Measurements from ENCODE around the gene KAT7. TPM values are rescaled to one million over a fixed set of nuclear protein-coding genes. Genes with fewer than 3 reads are reported as not detected.

Gene KAT7
- total and polyA plus RNA-seq, 2 experiments from 2014 or later: 31.0 to 187 TPM

GRCh38 chr17:49869038-49869374 lies 80.5 kb downstream of the KAT7 start (continued):
- TF ChIP-seq ZNF462 (CRISPR knock-in tag; IDR thresholded peaks at IDR 0.05): no peak
- TF ChIP-seq POLR2AphosphoS5 (IDR thresholded peaks at IDR 0.05; ENCODE audit: low read depth): no peak
- no peak for TF ChIP-seq STAT1 (IDR thresholded peaks at IDR 0.05; ENCODE audit: unreplicated experiment)
- no peak for TF ChIP-seq ZNF331 (CRISPR knock-in tag; IDR thresholded peaks at IDR 0.05; ENCODE audit: low read depth)
- no peak for TF ChIP-seq JUNB (IDR thresholded peaks at IDR 0.05; ENCODE audit: unreplicated experiment)

- H3K9me2 ChIP-seq (ENCODE audit: insufficient read depth): no peaks in the 10 kb centered on the region
- Mint-ChIP-seq H3K9me3 (no peaks in the 10 kb centered on the region), H3K27me3 (ENCODE audit: insufficient read depth, low read depth, poor library complexity) (peaks cover 18% of the 10 kb centered on the region), H3K4me3 (no peak overlapping the region), H3K4me1 (peaks cover 39% of the 10 kb centered on the region), H3K27ac (no peak overlapping the region), H3K36me3 (ENCODE audit: low read depth) (peaks cover 3% of the 10 kb centered on the region; the same call in 2 of the 3 replicates)
- no peaks in the 10 kb centered on the region for H3F3A ChIP-seq (replicated peaks; ENCODE audit: low read depth)
- H2AFZ ChIP-seq: no peak overlapping the region
- no peak for DNase-seq (ENCODE audit: low spot score)
- H3K27me3 ChIP-seq (ENCODE audit: insufficient read depth): no peaks in the 10 kb centered on the region
- H4K20me1 ChIP-seq (replicated peaks; ENCODE audit: insufficient read depth): no peaks in the 10 kb centered on the region
- no peaks in the 10 kb centered on the region for H3K36me3 ChIP-seq (ENCODE audit: insufficient read depth)
- H3K4me2 ChIP-seq: no peak overlapping the region
- H3K79me2 ChIP-seq (replicated peaks; ENCODE audit: insufficient read depth): no peaks in the 10 kb centered on the region
- H3K4me3 ChIP-seq: no peak overlapping the region
- no peak for ATAC-seq
- peaks cover 13% of the 10 kb centered on the region for H3K4me1 ChIP-seq (ENCODE audit: insufficient read depth)
- no peak overlapping the region for H3K27ac ChIP-seq (ENCODE audit: low read depth)
- no peak for TF ChIP-seq ZNF462 (CRISPR knock-in tag; IDR thresholded peaks at IDR 0.05)
- TF ChIP-seq JUNB (IDR thresholded peaks at IDR 0.05; ENCODE audit: unreplicated experiment): no peak
- no peak for TF ChIP-seq EZH2phosphoT487 (IDR thresholded peaks at IDR 0.05; ENCODE audit: unreplicated experiment)
- no peak for TF ChIP-seq ETS1 (IDR thresholded peaks at IDR 0.05)
These were observed 81.8 kb downstream of the KAT7 start for GRCh38 chr17:49870298-49870697.
